PC-3 (cell line): ENCODE results near the gene PTPA.

Experiments
- EZH2 ChIP-seq: fragments of 300-600 bp; sonication (generic); IDR thresholded peaks from one replicate; pipeline ENCODE4 v1.6.1; 2017; ENCODE audit warnings: antibody characterized with exemption, mild to moderate bottlenecking, low read length; ENCODE audit not compliant: unreplicated experiment
- TF ChIP-seq, protein P1 (sequence below): fragments of 300-600 bp; sonication (generic); conservative IDR thresholded peaks from 2 replicates; pipeline ENCODE4 v1.5.1; 2017; ENCODE audit warnings: antibody characterized with exemption, low read depth, mild to moderate bottlenecking, low read length

DNA sequence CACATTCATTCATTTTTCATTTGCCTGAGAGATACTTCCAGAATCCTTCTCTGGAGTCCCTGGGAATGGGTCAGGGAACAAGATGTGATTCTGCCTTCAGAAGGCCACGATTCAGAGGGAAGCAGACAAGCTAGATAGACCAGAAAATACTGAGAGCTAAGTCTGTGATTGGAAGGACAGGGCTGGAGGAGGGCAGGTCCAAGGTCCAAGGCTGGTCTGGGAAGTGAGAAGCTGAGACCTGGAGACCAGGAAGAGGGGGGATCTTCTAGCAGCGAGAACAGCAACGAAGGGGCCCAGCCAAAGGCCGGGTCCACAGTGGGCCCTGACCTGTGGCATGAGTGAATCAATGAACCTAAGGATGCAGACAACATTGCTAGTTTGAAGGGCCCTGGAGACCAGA lies 70.9 kb downstream of the PTPA start:
- TF ChIP-seq, protein P1, sequence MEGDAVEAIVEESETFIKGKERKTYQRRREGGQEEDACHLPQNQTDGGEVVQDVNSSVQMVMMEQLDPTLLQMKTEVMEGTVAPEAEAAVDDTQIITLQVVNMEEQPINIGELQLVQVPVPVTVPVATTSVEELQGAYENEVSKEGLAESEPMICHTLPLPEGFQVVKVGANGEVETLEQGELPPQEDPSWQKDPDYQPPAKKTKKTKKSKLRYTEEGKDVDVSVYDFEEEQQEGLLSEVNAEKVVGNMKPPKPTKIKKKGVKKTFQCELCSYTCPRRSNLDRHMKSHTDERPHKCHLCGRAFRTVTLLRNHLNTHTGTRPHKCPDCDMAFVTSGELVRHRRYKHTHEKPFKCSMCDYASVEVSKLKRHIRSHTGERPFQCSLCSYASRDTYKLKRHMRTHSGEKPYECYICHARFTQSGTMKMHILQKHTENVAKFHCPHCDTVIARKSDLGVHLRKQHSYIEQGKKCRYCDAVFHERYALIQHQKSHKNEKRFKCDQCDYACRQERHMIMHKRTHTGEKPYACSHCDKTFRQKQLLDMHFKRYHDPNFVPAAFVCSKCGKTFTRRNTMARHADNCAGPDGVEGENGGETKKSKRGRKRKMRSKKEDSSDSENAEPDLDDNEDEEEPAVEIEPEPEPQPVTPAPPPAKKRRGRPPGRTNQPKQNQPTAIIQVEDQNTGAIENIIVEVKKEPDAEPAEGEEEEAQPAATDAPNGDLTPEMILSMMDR, result no peak
- TF ChIP-seq EZH2, result no peak
